SK-N-SH treated with all-trans-retinoic acid at 6 μM for 48 hours (cell line): Measurements from ENCODE around the gene SLC22A23.

Experiments used
- OSR1 ChIP-seq: fragments of 250-450 bp; sonication (Bioruptor Pico); IDR thresholded peaks from 2 replicates; pipeline ENCODE4 v1.8.0; 2022; ENCODE audit warnings: moderate library complexity, mild to moderate bottlenecking, inconsistent platforms
- TCF4 ChIP-seq: fragments of 250-450 bp; sonication (Bioruptor Pico); IDR thresholded peaks from 2 replicates; pipeline ENCODE4 v1.8.0; 2021; ENCODE audit warnings: mild to moderate bottlenecking, moderate library complexity, borderline replicate concordance

GRCh38 chr6:3382326-3383279 lies 74.2 kb downstream of the SLC22A23 start:
- TF ChIP-seq TCF4 (no peak), OSR1 (CRISPR knock-in tag) (no peak)
